ENCODE measurements around the gene EIPR1. TPM values are rescaled to one million over a fixed set of nuclear protein-coding genes. Genes with fewer than 3 reads are reported as not detected.

EIPR1 gene
- total and polyA plus RNA-seq, 2 donors (not counting 1 experiment from before 2014, with no cell fraction given), result 22.3 to 23.9 TPM

DNA sequence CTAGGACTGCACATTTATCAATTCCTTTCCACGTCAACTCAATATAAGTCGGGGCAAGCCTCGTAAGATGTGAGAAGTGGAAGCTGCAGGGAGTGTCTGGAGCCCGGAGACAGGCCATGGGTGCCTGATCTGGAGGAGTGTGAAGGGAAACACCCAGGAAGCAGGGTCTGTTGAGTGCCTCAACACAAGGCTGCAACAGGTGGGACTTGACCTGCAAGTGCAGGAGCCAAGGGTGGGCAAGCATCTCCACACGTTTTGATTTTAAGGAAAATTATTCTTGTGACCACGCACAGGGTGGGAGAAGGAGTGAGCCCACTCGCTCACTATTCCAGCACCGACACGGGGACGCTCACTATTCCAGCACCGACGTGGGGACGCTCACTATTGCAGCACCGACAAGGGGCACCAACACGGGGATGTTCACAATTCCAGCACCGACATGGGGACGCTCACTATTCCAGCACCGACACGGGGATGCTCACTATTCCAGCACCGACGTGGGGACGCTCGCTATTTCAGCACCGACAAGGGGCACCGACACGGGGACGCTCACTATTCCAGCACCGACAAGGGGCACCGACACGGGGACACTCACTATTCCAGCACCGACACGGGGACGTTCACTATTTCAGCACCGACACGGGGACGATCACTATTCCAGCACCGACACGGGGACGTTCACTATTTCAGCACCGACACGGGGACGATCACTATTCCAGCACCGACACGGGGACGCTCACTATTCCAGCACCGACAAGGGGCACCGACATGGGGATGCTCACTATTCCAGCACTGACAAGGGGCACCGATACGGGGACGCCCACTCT, 197.3 kb downstream of the EIPR1 start:
- no peaks in the 10 kb centered on the region for H3K36me3 ChIP-seq (ENCODE audit: control insufficient read depth, insufficient read depth, low read length)
- no peak overlapping the region for H3K27ac ChIP-seq (ENCODE audit: insufficient read depth, low read length)
- H3K4me1 ChIP-seq (ENCODE audit: control insufficient read depth, extremely low read depth, insufficient read depth, low read length), result no peaks in the 10 kb centered on the region
- no peak overlapping the region for H2AFZ ChIP-seq (ENCODE audit: low read length)
- H3K9ac ChIP-seq (ENCODE audit: insufficient read depth, low read length), result no peak overlapping the region
- no peak for DNase-seq (ENCODE audit: low read depth in 2 of 2)
- no peaks in the 10 kb centered on the region for H3K9me3 ChIP-seq (ENCODE audit: control insufficient read depth, insufficient read depth, low read depth, low read length)
- no peak overlapping the region for H3K4me3 ChIP-seq (replicated peaks in 1 of 4; ENCODE audit: control extremely low read depth in 1 of 4, insufficient read depth in 1 of 4, low read depth in 3 of 4, low read length in 4 of 4)
- H3K4me2 ChIP-seq (ENCODE audit: extremely low read depth, insufficient read depth, low read length), result no peak overlapping the region
- H3K27me3 ChIP-seq (ENCODE audit: control insufficient read depth, insufficient read depth, low read length), result no peaks in the 10 kb centered on the region
- no peaks in the 10 kb centered on the region for H4K20me1 ChIP-seq (ENCODE audit: control insufficient read depth, extremely low read depth, insufficient read depth, low read length)
- no peak for TF ChIP-seq EZH2 (IDR thresholded peaks at IDR 0.05; ENCODE audit: low read length, missing control alignments)
- TF ChIP-seq CTCF (conservative IDR thresholded peaks at IDR 0.05 in 1 of 2, IDR thresholded peaks at IDR 0.05 in 1 of 2; ENCODE audit: low read depth in 1 of 2, low read length in 2 of 2), result no peak
- H3K79me2 ChIP-seq (ENCODE audit: control insufficient read depth, insufficient read depth, low read length), result no peaks in the 10 kb centered on the region

DNA sequence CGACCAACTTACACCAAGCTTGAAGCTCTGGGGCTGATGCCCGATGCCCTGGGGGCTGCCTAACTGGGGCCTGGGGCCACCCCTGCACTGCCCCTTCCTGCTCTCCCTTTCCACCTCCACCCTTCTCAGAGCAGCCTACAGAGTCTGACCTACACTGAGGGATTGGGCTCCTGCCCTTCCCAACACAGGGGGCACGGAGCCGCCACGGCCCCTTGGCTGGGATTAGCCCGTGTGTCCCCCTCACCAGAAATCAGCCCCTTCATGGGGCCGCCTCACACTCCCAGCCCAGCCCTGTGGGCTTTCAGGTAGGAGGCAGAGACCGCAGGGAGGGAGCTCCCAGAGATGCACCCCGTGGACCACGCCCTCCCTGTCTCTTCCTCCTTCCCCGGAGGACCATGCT, 198.0 kb downstream of the EIPR1 start:
- Histone ChIP-seq H3K4me2 (ENCODE audit: extremely low read depth, insufficient read depth, low read length) (no peak overlapping the region), H3K36me3 (ENCODE audit: control insufficient read depth, insufficient read depth, low read length) (no peaks in the 10 kb centered on the region), H3K27me3 (ENCODE audit: control insufficient read depth, insufficient read depth, low read length) (no peaks in the 10 kb centered on the region), H3K27ac (ENCODE audit: insufficient read depth, low read length) (no peak overlapping the region), H4K20me1 (ENCODE audit: control insufficient read depth, extremely low read depth, insufficient read depth, low read length) (no peaks in the 10 kb centered on the region), H3K79me2 (ENCODE audit: control insufficient read depth, insufficient read depth, low read length) (no peaks in the 10 kb centered on the region), H3K4me3 (replicated peaks in 1 of 4; ENCODE audit: control extremely low read depth in 1 of 4, insufficient read depth in 1 of 4, low read depth in 3 of 4, low read length in 4 of 4) (no peak overlapping the region), H3K9me3 (ENCODE audit: control insufficient read depth, insufficient read depth, low read depth, low read length) (no peaks in the 10 kb centered on the region), H2AFZ (ENCODE audit: low read length) (no peak overlapping the region), H3K4me1 (ENCODE audit: control insufficient read depth, extremely low read depth, insufficient read depth, low read length) (no peaks in the 10 kb centered on the region), H3K9ac (ENCODE audit: insufficient read depth, low read length) (no peak overlapping the region)
- TF ChIP-seq CTCF (conservative IDR thresholded peaks at IDR 0.05 in 1 of 2, IDR thresholded peaks at IDR 0.05 in 1 of 2; ENCODE audit: low read depth in 1 of 2, low read length in 2 of 2), result no peak
- DNase-seq (ENCODE audit: low read depth in 2 of 2), result no peak

DNA sequence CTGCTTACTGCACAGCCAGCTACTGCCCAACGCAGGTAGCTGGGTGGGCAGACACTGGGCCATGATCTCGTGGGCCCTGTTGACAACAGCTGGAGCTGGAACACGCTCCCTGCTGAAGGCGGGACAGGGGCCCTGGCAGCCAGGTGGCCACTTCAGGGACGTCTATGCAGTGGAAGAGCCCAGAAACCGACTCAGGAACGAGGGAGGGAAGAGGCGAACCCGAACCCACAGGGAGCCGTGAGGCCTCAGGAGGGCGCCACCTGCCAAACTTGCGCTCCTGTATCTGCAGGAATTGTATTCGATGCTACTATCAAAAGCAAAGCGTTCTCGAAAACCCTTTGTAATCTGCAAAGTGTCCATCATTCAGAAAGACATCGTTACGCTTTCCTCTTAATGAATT, 198.4 kb downstream of the EIPR1 start:
- Histone ChIP-seq H3K9me3 (ENCODE audit: control insufficient read depth, insufficient read depth, low read depth, low read length) (no peaks in the 10 kb centered on the region), H3K4me2 (ENCODE audit: extremely low read depth, insufficient read depth, low read length) (no peak overlapping the region), H3K36me3 (ENCODE audit: control insufficient read depth, insufficient read depth, low read length) (no peaks in the 10 kb centered on the region), H4K20me1 (ENCODE audit: control insufficient read depth, extremely low read depth, insufficient read depth, low read length) (no peaks in the 10 kb centered on the region), H3K9ac (ENCODE audit: insufficient read depth, low read length) (no peak overlapping the region), H3K27ac (ENCODE audit: insufficient read depth, low read length) (no peak overlapping the region), H3K4me3 (replicated peaks in 1 of 4; ENCODE audit: control extremely low read depth in 1 of 4, insufficient read depth in 1 of 4, low read depth in 3 of 4, low read length in 4 of 4) (no peak overlapping the region), H3K4me1 (ENCODE audit: control insufficient read depth, extremely low read depth, insufficient read depth, low read length) (no peaks in the 10 kb centered on the region), H2AFZ (ENCODE audit: low read length) (no peak overlapping the region), H3K79me2 (ENCODE audit: control insufficient read depth, insufficient read depth, low read length) (no peaks in the 10 kb centered on the region), H3K27me3 (ENCODE audit: control insufficient read depth, insufficient read depth, low read length) (no peaks in the 10 kb centered on the region)
- no peak for TF ChIP-seq CTCF (conservative IDR thresholded peaks at IDR 0.05 in 1 of 2, IDR thresholded peaks at IDR 0.05 in 1 of 2; ENCODE audit: low read depth in 1 of 2, low read length in 2 of 2)
- no peak for DNase-seq (ENCODE audit: low read depth in 2 of 2)
